Ramos (cell line): ENCODE data around the gene ITGA2.
"Not testable (repeated sequence)": the region's sequence is repeated elsewhere in the genome, so short reads cannot be mapped to it uniquely, and the experiment has no call there.

Source experiments
- in situ Hi-C: fragments of 300-500 bp; cut with MboI; formaldehyde crosslinking; loops from one replicate; pipeline ENCODE4 v1.14.3; 2022; ENCODE audit warnings: low sequenced_read_pairs; ENCODE audit not compliant: unreplicated experiment

Gene ITGA2

DNA sequence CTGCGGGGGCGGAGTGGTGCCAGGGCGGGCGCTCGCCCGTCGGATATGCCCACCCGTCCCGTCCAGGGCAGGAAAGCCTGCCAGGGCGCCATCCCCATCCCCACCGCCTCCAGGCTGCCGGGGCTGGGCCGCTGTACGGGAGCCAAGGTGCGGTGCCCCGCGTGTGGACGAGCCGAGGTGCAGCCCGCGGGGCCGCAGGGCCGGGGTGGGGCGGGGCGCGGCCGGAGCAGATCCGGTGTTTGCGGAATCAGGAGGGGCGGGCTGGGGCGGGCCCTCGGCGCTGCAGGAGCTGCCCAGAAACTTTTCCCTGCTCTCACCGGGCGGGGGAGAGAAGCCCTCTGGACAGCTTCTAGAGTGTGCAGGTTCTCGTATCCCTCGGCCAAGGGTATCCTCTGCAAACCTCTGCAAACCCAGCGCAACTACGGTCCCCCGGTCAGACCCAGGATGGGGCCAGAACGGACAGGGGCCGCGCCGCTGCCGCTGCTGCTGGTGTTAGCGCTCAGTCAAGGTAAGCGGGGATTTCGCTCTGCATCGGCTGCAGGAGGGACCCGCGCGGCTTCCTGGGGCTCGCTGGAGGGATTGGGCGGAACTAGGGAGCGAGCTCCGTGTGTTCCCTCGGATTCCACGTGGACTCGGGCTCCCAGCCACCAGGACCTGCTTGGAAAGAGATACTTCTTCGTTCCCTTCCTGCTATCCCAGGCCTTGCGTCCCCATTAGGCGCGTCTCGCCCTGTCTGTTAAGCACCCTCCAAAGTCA is at the start of gene ITGA2:
Gene ITGA2, plus strand, starts transcription at position 328 of the 756 bp plus-strand sequence. Its CDS starts 117 bp downstream, at position 445.
- in situ Hi-C loops: no loop called here

DNA sequence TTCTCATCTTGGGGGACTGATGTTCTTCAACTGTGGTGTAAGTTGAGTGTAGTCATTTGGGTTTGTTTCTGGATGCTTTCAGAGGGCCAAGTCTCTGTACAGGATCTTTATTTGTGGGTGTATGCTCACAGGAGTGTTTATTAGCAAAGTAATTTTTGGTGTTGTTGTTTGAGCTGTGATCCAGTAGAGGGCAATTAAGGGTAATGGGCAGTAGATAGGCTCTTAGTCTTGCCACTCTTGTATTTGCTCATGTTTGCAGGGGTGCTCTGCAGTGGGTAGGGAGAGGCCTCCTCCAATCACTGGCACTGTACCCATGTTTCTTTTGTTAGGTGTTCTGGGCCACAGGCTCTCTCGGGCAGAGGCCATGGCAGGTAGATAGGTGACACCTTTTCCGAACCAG is 45.9 kb upstream of the ITGA2 start:
- in situ Hi-C loops: loop anchor here (10.0 kb wide), 1 partner anchor 152 kb away; no protein-coding TSS in a partner anchor

GRCh38 chr5:52943808-52944207 is 45.3 kb upstream of the ITGA2 start:
- in situ Hi-C loops: loop anchor here (10.0 kb wide), 1 partner anchor 151 kb away; no protein-coding TSS in a partner anchor

GRCh38 chr5:52945040-52945439 is 44.1 kb upstream of the ITGA2 start:
- in situ Hi-C loops: loop anchor here (10.0 kb wide), 1 partner anchor 150 kb away; no protein-coding TSS in a partner anchor

DNA sequence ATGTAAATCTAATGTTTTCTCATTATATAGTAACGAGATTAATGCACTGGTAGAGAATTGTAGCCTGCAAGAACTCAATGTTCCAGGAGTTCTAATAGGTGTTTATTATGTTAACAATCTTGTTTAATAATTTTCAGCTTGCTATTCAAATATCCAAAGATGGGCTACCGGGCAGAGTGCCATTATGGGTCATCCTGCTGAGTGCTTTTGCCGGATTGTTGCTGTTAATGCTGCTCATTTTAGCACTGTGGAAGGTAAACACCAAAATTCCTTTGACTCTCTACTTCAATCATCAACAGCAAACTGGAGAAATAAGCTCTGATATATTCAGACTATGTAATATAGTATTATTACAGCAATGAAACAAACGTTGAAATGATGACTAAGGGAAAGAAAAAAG is 41.9 kb upstream of the ITGA2 start:
- in situ Hi-C loops: loop anchor here (10.0 kb wide), 1 partner anchor 148 kb away; no protein-coding TSS in a partner anchor

- in situ Hi-C loops: loop anchor here (10.0 kb wide), 1 partner anchor 147 kb away; no protein-coding TSS in a partner anchor
Observed at GRCh38 chr5:52947851-52948250, 41.3 kb upstream of the ITGA2 start.

GRCh38 chr5:52948418-52949076 is 40.6 kb upstream of the ITGA2 start:
- in situ Hi-C loops: loop anchor here (10.0 kb wide), 1 partner anchor 146 kb away; no protein-coding TSS in a partner anchor

DNA sequence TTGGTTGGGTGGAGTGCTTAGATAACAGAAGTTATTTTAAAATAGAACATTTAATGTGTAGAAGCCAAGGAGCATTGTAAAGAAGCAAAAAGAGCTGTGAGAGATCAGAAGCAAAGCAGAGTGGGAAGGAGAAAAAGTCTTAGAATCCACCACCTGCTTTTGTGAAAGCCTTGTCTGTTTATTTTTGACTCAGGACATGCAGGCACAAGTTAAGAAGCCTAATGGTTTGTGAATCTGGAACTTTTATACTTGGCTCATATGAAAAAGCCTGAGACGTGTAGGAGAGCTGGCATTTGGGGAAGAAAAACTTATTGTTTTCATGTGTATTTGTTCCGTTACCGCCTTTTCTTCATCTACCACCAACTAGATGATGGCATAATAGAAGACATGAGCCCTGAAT is 38.5 kb upstream of the ITGA2 start:
- in situ Hi-C loops: no loop called here

GRCh38 chr5:52952483-52952882 is 36.7 kb upstream of the ITGA2 start:
- in situ Hi-C loops: no loop called here

GRCh38 chr5:52956014-52956413 is 33.1 kb upstream of the ITGA2 start:
- in situ Hi-C loops: no loop called here

- in situ Hi-C loops: no loop called here
Observed at GRCh38 chr5:52956915-52957747, 32.0 kb upstream of the ITGA2 start.

DNA sequence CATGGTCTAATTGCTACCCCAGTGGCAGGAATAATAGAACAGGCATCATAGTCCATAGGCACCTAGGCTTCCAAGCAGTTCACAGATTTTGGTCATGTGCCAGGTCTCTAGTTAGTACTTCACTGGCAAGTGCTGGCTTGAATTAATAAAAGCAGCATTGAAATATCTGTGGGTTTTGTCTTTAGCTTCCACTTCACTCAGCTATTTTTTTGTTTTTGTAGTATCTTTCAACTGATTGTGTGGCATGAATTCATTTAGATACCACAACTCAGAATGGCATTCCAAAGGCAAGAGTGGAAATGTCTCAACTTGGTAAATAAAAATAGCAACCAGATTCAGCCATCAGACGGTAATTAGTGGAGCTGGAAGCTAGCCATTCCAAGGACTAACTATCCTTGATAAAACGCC is 27.9 kb upstream of the ITGA2 start:
- in situ Hi-C loops: no loop called here

- in situ Hi-C loops: no loop called here
Observed at GRCh38 chr5:52963636-52964035, 25.5 kb upstream of the ITGA2 start.

- in situ Hi-C loops: no loop called here
Observed at GRCh38 chr5:52964138-52964537, 25.0 kb upstream of the ITGA2 start.

GRCh38 chr5:52976157-52976556 is 13.0 kb upstream of the ITGA2 start:
- in situ Hi-C loops: not testable (repeated sequence)

DNA sequence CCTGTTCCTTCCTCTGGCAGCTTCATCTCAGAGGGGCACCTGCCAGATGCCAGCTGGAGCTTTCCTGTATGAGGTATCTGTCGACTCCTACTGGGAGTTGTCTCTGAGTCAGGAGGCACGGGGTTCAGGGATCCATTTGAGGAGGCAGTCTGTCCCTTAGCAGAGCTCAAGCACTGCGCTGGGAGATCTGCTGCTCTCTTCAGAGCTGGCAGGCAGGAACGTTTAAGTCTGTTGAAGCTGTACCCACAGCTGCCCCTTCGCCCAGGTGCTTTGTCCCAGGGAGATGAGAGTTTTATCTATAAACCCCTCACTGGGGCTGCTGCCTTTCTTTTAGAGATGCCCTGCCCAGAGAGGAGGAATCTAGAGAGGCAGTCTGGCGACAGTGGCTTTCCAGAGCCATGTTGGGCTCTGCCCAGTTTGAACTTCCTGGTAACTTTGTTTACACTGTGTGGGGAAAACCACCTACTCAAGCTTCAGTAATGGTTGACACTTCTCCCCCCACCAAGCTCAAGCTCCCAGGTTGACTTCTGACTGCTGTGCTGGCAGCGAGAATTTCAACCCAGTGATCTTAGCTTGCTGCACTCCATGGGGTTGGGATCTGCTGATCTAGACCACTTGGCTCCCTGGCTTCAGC is 11.8 kb upstream of the ITGA2 start:
- in situ Hi-C loops: no loop called here

DNA sequence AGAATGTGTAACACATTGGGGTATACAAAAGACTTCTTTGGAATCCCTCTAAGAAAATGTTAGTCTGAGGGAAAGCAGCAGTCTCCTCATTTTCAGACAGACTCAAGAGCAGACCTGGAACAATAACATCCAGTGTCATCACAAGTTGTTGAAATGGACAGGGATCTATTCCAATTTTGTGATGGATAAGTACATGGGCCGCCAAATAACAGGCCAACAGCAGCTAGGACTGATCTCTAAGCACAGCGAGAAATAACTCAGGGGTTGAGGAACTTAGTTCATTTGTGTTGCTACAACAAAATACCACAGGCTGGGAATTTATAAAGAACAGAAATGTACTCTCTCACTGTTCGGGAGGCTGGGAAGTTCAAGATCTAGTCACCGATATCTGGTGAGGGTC is 7.6 kb upstream of the ITGA2 start:
- in situ Hi-C loops: no loop called here

GRCh38 chr5:52983731-52984636 is 5.2 kb upstream of the ITGA2 start:
- in situ Hi-C loops: no loop called here

- in situ Hi-C loops: no loop called here
Observed at GRCh38 chr5:52985306-52985705, 3.8 kb upstream of the ITGA2 start.
